GM19324 (cell line): ENCODE data around the gene BTF3.
"Not testable (repeated sequence)": the region's sequence is repeated elsewhere in the genome, so short reads cannot be mapped to it uniquely, and the experiment has no call there.

Experiments
- ATAC-seq: cut with Tn5 transposase; IDR thresholded peaks from one replicate; pipeline ENCODE4 v1.9.1; 2021; ENCODE audit warnings: mild to moderate bottlenecking, moderate library complexity; ENCODE audit not compliant: unreplicated experiment, low FRiP score

BTF3 gene

DNA sequence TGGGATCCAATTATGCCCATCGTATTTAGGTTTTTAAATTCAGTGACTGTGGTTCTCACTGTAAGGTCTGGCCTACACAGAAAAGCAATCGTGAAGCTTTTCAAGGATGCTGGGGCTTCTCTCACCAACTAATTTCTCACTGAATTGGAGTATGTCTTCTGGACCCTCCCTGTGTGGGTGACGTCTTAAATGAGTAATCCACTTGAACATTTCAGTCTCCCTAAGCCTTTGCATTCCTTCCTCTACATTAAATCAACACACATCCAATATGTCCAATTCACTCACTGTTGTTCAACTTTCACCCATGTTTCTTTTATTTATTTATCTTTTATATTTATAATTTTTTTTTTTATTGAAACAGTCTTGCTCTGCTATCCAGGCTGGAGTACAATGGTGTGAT, 12.5 kb upstream of the BTF3 start:
- ATAC-seq, result no peak

DNA sequence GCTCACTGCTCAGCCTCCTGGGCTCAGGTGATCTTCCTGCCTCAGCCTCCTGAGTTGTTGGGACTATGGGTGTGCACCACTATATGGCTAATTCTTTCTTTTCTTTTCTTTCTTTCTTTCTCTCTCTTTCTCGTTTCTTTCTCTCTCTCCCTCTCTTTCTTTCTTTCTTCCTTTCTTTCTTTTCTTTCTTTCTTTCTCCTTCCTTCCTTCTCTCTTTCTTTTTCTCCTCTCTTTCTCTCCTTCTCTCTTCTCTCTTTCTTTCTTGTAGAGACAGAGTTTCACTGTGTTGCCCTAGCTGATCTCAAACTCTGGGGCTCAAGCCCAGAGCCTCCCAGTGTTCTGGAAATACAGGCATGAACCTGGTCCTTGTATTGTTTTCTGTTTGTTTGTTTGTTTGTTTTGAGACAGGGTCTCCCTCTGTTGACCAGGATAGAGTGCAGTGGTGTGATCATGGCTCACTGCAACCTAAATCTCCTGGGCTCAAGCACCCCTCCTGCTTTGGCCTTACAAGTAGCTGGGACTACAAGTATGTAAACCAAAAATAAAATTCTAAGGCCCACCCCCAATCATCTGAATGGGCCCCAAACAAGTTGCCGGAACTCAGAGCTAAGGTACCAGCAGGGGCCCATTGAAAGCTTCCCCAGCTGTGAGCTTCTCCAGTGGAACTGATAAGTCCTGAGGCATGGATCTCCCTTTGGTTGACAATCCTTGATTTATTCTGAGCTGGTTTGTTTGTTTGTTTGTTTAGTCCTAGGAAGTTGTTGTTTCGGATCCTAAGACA, 11.9 kb upstream of the BTF3 start:
- no peak for ATAC-seq

DNA sequence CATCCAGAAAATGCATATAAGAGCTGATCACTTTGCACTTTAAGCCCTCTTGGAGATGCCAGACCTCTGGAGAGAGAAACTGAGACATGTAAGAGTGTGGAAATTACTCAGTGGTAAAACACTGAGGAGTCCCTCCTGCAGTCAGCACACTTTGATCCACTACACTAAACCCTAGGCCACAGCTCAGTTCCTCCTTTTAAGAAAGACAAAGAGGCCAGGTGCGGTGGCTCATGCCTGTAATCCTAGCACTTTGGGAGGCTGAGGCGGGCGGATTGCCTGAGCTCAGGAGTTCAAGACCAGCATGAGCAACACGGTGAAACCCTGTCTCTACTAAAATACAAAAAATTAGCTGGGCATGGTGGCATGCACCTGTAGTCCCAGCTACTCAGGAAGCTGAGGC, 11.0 kb upstream of the BTF3 start:
- not testable (repeated sequence) for ATAC-seq

DNA sequence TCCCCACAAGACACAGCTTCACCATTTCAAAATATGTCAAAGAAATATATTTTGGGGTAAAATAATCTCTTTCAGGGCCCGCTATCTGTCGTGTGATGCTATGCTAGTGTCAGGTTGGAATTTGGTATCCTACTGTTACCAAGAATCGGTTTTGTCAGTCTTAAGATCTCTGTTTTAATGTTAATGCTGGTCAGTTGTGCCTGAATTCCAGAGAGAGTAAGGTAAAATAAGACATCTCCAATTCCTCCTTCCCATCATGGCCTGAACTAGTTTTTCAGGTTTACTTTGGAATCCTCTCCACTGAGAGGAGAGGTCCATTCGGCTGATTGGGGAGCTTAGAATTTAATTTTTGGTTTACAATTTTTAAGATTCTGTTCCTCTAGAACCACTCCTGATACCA, 10.4 kb upstream of the BTF3 start:
- no peak for ATAC-seq

DNA sequence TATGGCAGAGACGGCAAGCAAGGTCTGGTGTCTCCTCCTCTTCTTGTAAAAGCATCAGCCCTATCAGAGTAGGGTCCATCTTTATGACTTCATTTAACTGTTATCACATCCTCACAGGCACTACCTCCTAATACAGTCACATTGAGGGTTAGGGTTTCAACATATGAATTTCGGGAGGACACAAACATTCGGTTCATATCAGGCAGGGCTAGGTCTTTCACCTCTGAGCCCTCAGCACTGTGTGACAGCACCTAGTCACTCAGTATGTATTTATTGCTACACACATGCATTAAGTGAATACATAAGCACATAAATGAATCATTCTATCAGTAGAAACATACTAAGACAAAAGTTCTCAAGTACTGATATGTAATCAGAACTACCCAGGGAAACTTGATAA, 9.4 kb upstream of the BTF3 start:
- ATAC-seq, result no peak

DNA sequence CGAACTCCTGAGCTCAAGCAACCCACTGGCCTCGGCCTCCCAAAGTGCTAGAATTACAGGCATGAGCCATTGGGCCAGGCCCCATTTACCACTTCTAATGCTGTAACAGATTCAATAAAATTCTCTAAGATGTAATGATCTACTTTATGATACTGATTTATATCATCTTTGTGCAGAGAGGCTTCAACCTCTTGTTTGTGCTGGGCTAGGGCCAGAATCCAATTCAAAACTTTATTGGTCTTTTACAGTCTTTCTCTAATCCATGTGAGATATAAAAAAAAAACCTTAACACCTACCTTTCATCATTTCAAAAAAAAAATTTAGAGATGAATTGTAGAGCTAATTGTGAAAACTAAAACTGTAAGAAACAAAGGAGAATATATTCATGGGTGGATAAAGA, 8.2 kb upstream of the BTF3 start:
- ATAC-seq, result no peak

DNA sequence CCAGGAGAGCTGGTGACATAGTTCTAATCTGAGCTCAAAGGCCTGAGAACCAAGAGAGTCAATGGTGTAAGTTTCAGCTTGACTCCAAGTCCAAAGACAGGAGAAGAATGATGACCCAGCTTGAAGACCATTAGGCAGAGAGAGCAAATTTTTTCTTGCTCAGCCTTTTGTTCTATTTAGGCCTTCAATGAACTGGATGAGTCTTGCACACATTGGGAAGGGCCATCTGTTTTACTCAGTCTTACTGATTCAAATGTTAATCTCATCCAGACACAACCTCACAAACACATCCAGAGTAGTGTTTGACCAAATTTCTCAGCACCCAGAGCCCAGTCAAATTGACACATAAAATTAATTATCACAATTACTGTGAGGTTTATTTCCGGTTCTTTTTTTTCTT, 7.1 kb upstream of the BTF3 start:
- ATAC-seq, result no peak

DNA sequence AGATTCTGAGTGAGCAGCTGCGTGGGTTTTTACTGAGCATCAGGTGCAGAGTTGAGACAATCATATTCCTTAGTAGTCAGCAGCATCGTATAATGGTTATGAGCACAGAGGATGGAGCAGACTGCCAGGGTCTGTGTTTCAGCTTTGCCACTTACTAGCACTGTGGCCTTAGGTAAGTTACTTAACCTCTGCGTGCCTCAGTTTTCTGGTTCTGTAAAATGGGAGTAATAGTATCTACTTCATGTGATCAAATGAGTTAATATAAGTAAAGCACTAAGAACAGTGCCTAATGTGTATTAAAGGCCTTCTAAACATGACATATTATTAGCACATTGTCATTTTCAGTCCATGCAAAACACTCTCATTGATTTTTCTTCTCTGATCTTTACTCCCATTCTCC, 4.8 kb upstream of the BTF3 start:
- ATAC-seq, result no peak

DNA sequence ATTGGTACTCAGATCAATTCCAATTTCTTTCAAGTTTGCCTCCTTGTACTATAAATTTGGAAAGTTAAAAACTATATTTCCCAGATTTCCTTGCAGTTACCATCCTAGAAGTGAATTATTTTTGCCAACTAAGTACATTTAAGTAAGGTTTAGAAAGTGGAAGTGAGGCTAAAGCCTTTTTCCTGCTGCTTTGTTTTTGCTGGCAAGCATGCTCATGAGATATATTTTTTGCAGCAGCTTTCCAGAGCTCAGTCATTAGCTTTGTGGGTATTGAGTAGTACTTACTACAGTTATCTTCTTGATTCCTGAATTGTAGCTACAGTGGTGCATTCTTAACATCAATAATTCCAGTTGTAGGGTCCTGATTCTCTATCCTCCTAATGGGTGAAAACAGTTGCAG, 3.5 kb upstream of the BTF3 start:
- ATAC-seq, result no peak

DNA sequence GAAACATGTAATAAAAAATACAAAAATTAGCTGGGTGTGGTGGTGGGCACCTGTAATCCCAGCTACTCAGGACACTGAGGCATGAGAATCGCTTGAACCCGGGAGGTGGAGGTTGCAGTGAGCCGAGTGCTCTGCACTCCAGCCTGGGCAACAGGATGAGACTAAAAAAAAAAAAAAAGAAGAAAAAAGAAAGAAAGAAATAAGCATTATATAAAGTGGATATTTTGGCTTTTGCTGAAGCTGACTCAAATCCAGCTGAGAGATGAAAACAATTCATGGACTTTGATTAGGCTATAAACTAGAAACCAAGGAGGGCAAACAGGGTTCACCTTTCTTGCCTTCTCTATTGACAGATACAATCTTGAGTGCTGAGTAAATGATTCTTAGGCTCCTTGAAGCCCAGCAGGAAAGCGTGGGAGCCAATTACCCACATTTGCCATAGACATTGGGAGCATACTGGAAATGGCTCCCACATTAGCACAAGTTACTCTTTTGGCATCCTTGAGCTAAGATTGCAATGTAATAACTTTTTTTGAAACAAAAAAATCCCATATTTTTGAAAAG, 2.4 kb upstream of the BTF3 start:
- no peak for ATAC-seq

DNA sequence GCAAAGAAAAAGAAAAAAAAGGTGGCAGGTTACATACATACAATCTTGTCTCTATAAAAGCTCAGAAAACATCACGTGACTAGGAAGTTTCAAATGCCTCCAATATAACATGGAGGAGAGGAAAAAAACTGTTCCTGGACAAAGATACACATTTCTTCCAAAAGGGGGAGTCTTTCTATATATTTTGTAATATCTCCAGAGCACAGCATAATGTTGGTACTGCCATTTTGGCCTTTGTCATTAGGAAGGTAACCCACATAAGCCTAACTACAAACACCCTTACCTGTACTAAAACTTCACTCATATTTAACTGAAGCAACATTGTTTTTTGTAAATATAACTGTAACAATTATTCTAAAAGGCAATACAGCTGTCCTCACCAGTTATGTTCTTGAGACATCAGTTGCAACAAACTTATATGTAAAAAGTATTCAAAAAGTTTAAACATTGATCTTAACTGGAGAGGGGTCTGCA, 1.2 kb upstream of the BTF3 start:
- ATAC-seq, result no peak

DNA sequence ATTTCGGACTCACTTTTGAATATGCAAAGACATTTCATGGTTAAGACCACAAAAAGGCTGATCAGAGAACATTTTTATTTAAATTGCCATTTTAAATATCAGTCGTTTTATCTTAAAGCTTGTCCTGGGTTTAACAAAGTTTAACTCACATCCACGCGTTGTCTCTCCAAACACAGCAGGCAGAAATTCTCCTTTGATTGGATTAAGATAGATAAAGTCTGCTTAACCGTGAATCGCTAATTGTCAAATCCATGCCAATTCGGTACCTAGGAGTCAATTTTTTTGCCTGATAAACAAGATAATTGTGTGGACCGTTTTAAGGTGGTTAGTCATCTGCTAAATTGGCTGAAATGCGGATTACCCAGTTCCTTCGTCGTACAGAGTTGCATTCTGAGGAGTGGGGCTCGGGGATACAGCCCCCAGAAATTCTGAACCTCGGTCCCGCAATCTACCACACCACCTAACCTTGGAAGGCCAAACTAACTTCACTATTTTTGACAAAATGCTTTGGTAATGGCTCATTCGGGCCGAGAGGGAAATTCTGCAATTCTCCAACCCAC, 665 bp upstream of the BTF3 start:
- ATAC-seq, result no peak

DNA sequence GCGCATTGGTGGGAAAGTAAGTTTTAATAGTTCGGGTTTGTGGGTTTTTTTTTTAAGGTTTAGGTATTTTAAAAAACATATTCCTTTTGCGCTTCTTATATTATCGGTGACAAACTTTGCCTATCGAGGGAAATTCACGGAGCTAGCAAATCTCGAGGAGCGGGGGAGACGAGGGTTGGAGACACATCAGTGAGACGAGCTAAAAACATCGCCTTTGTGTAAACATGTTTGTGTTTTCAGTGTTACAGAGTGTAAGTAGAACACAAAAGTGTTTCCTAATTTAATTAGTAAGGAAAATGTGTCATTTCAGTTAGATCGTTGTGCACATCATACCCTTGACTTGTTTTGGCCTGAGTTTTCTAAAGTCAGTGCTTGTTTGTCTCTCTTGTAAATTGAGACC, 945 bp downstream of the BTF3 start:
- no peak for ATAC-seq

DNA sequence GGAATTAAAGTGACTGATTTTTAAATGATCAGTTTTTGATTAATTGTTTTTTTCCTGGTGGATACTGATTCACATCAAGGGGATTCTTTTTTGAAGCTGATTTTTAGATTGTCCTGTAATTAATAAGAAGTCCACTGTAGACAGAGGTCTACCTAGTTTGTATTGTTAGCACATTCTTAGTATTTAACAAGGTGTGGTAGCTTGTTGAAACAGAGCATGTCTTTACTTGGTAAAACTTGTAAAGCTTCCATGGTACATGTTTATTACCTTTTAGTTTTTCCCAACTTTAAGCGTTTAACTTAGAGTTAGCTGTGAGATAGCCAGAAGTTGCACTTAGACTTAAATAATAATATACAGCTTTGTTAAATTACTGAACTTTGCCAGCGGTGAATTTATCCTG, 1.5 kb downstream of the BTF3 start:
- no peak for ATAC-seq

DNA sequence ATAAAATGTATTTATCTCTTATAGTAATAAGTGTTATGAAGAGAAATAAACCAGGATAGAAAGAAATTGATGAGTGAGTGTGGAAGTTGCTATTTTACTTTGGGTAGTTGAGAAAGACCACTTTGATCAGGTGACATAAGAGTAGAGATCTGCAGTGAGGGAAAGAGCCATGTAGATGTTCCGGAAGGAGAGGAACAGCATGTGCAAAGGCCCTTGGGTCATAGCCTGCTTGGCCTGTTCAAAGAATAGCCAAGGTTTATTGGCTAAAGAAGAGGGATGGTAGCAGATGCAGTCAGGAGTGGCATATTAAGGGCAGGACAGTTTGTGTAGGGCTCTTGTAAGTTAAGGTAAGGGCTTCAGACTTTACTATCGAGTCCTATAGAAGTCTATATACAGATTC, 3.2 kb downstream of the BTF3 start:
- no peak for ATAC-seq

DNA sequence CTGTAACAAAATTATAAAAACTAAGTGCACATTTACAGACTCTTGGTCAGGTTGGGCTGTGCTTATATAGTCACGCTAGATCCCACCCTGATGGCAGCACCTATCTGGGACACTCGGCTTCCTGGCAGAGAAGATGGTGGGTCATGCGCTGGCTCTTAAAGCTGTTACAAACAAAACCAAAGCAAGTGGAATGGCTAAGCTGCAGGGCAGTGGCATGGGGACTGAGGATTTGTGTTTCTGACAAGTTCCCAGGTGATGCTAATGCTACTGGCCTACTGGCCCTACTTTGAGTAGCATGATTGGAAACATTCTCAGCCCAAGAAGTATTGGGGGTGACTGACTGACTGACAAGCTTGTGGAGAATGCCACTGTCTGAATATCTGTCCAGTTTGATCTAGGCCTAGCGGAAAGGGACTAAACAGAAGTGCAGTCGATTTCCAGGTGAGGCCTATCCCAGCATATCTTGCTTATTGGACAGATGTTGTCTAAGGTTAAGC, 8.3 kb downstream of the BTF3 start:
- ATAC-seq, result no peak

DNA sequence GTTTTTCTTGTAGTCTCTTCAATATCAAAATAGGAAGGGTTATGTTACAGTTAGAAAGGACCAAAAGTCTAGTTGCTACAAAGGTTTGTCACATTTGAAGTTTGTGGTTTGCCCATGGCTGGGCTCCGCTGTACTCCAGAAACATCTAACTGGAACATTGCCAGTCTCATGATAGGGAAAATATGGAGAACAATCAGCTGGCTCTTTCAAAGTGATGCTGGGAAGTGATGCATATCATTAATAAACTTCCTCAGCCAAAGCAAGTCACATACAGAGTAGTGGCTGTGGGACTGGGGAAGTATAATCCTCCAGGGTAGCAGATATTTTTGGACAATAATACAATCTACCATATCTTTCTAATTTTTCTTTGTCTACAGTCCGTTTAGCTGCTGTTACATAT, 8.8 kb downstream of the BTF3 start:
- ATAC-seq, result no peak

DNA sequence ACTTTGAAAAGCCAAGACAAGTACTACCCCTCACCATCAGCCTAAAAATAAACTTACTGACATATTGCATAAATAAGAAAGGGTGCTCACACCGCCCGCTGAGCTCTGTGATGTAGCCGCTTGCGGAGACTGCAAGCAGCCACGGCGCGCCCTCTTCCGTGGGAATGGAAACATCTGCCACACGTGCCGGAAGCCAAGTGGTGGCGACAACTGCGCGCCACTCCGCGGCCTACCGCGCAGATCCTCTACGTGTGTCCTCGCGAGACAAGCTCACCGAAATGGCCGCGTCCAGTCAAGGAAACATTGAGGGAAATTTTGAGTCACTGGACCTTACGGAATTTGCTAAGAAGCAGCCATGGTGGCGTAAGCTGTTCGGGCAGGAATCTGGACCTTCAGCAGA, 10.3 kb downstream of the BTF3 start:
- ATAC-seq, result not testable (repeated sequence)

DNA sequence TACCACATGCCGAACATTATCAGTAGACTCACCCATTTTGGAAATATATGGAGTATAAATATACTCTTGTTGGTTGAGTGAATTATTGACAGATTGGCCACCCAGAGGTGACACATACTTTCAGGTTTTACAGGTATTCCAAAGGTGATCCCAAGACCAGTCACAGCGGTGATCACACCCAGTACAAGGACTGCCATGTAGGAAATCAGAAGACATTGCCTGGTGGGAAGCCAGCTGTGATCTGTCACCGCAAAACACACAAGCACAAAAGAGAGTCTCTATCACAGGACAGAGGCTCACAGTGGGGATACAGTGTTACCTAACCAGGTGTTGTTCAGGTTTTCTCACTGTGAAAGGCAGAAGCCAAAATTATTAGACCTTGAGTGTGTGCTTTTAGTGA, 15.8 kb downstream of the BTF3 start:
- ATAC-seq, result no peak

DNA sequence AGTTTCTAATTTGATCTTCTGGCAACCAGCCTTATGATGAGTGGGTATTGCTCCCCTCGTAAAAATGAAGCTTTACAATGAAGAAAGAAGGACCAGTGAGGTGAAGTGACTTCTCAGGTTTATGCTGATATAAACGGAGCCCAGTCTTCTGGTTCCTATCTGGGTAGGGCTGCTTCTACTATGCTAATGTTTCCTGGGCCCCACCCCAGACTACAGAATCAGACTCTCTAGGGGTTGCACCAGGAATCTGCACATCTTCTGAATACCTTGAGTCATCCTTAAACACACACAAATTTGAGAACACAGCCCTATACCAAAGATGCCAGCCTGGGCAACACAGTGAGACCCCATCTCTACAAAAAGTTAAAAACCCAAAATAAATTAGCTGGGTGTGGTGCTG, 16.2 kb downstream of the BTF3 start:
- no peak for ATAC-seq

DNA sequence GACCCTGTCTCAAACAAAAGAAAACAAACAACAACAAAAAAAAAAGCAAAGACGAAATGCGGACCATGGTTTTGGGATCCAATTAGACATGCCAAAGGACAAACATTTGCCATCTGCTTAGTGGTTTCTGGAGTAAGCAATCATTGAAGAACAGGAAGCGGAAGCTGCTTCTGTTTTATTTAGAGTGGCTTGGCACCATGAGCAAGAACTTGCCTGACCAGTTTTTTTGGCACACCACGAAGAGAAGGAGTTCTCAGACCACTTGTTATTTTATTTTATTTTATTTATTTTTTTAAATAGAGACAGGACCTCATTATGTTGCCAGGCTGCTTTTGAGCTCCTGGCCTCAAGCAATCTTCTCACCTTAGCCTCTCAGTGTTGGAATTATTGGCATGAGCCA, 17.0 kb downstream of the BTF3 start:
- no peak for ATAC-seq
